HG02870 (cell line): ENCODE results near the gene AKAP1.

Experiments used
- ATAC-seq: cut with Tn5 transposase; IDR thresholded peaks from one replicate; pipeline ENCODE4 v1.9.1; 2021; ENCODE audit warnings: mild to moderate bottlenecking, moderate library complexity; ENCODE audit not compliant: unreplicated experiment

AKAP1 gene

GRCh38 chr17:57105591-57105990 lies 20.5 kb downstream of the AKAP1 start:
- no peak for ATAC-seq

GRCh38 chr17:57106107-57106835 lies 21.2 kb downstream of the AKAP1 start:
- ATAC-seq: no peak

- ATAC-seq: no peak
These were observed 21.9 kb downstream of the AKAP1 start for GRCh38 chr17:57106836-57107497.

- ATAC-seq: no peak
These were observed 22.6 kb downstream of the AKAP1 start for GRCh38 chr17:57107498-57108101.

GRCh38 chr17:57108671-57109392 lies 23.8 kb downstream of the AKAP1 start:
- ATAC-seq: no peak

GRCh38 chr17:57109393-57110151 lies 24.5 kb downstream of the AKAP1 start:
- ATAC-seq: no peak

- ATAC-seq: no peak
These were observed 25.1 kb downstream of the AKAP1 start for GRCh38 chr17:57110152-57110542.

GRCh38 chr17:57110579-57111325 lies 25.7 kb downstream of the AKAP1 start:
- no peak for ATAC-seq

GRCh38 chr17:57111386-57111785 lies 26.3 kb downstream of the AKAP1 start:
- no peak for ATAC-seq

GRCh38 chr17:57113011-57113410 lies 28.0 kb downstream of the AKAP1 start:
- ATAC-seq: no peak

- no peak for ATAC-seq
These were observed 28.6 kb downstream of the AKAP1 start for GRCh38 chr17:57113656-57114055.

- no peak for ATAC-seq
These were observed 29.1 kb downstream of the AKAP1 start for GRCh38 chr17:57114085-57114673.

- ATAC-seq: no peak
These were observed 30.3 kb downstream of the AKAP1 start for GRCh38 chr17:57115377-57115776.

- no peak for ATAC-seq
These were observed 30.9 kb downstream of the AKAP1 start for GRCh38 chr17:57115916-57116315.

GRCh38 chr17:57117798-57118197 lies 32.8 kb downstream of the AKAP1 start:
- ATAC-seq: no peak

- ATAC-seq: no peak
These were observed 35.8 kb downstream of the AKAP1 start for GRCh38 chr17:57120814-57121213.

- ATAC-seq: no peak
These were observed 36.4 kb downstream of the AKAP1 start for GRCh38 chr17:57121308-57122042.

- ATAC-seq: no peak
These were observed 39.0 kb downstream of the AKAP1 start for GRCh38 chr17:57124053-57124452.

- ATAC-seq: no peak
These were observed 40.4 kb downstream of the AKAP1 start for GRCh38 chr17:57125406-57125805.
